ENCODE data around the gene VMP1. TPM values are rescaled to one million over a fixed set of nuclear protein-coding genes. Genes with fewer than 3 reads are reported as not detected.

The VMP1 gene
- total RNA-seq, 1 experiment from 2014 or later, result 277 TPM

- Histone ChIP-seq H3K27ac (ENCODE audit: low read length) (no peak overlapping the region), H3K9me3 (ENCODE audit: low read length) (no peaks in the 10 kb centered on the region), H3K4me3 (ENCODE audit: low read length) (no peak overlapping the region), H3F3A (ENCODE audit: low read length, unreplicated experiment) (no peaks in the 10 kb centered on the region), H3K27me3 (ENCODE audit: low read length) (no peaks in the 10 kb centered on the region), H4K20me1 (ENCODE audit: low read length) (no peaks in the 10 kb centered on the region), H3K9me2 (replicated peaks; ENCODE audit: low read length) (no peaks in the 10 kb centered on the region), H3K79me2 (ENCODE audit: low read length) (peaks cover 14% of the 10 kb centered on the region), H3K36me3 (ENCODE audit: low read depth, low read length) (peaks cover 12% of the 10 kb centered on the region; the same call in 1 of the 2 replicates), H3K4me2 (ENCODE audit: low read length) (no peak overlapping the region), H2AFZ (ENCODE audit: low read length) (no peak overlapping the region), H3K9ac (ENCODE audit: low read length) (no peak overlapping the region), H3K4me1 (ENCODE audit: insufficient read depth, low read length) (peaks cover 7% of the 10 kb centered on the region)
- TF ChIP-seq CTCF (conservative IDR thresholded peaks at IDR 0.05; ENCODE audit: low read depth, low read length) (0 out of 2 replicates have a peak, but pooled peaks have one; percentile 20), EZH2 (IDR thresholded peaks at IDR 0.05; ENCODE audit: low read length, unreplicated experiment) (no peak), EZH2phosphoT487 (IDR thresholded peaks at IDR 0.05; ENCODE audit: borderline replicate concordance, low read length) (no peak)
- intact Hi-C loops (cut with micrococcal nuclease), result no loop called here
- ChIA-PET POLR2A (ENCODE audit: unreplicated experiment) (no interaction called here), CTCF (no interaction called here)
- DNase-seq, result no peak
- no peak for ATAC-seq
- no TSS peak for BruUV-seq (replicated peaks)
These were observed 26.8 kb downstream of the VMP1 start for GRCh38 chr17:59734226-59734625.

DNA sequence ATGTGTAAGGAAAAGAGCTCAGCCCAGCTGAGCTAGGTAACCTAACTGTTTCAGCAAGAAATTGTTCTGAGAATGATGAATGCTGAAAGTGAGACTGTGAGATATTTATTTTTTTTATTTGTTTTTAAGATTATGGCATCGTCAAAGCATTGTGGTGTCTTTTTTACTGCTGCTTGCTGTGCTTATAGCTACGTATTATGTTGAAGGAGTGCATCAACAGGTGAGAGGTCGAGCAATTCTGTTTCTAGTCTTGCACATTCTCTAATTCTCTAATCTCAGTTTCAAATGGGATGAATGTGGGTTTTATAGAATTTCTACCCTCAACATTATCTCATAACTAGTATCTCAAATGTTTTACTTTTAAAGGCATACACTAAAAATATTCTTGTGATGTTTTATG is 29.9 kb downstream of the VMP1 start:
- Histone ChIP-seq H3K4me2 (ENCODE audit: low read length) (no peak overlapping the region), H3K27ac (ENCODE audit: low read length) (no peak overlapping the region), H4K20me1 (ENCODE audit: low read length) (no peaks in the 10 kb centered on the region), H3K9ac (ENCODE audit: low read length) (no peak overlapping the region), H3K27me3 (ENCODE audit: low read length) (no peaks in the 10 kb centered on the region), H3K4me1 (ENCODE audit: insufficient read depth, low read length) (no peaks in the 10 kb centered on the region), H3K4me3 (ENCODE audit: low read length) (no peak overlapping the region), H3K79me2 (ENCODE audit: low read length) (no peaks in the 10 kb centered on the region), H3F3A (ENCODE audit: low read length, unreplicated experiment) (no peaks in the 10 kb centered on the region), H3K9me2 (replicated peaks; ENCODE audit: low read length) (no peaks in the 10 kb centered on the region), H3K36me3 (ENCODE audit: low read depth, low read length) (peaks cover 12% of the 10 kb centered on the region; the same call in 1 of the 2 replicates), H3K9me3 (ENCODE audit: low read length) (no peaks in the 10 kb centered on the region), H2AFZ (ENCODE audit: low read length) (no peak overlapping the region)
- POLR2A ChIA-PET (ENCODE audit: unreplicated experiment), result interaction anchor here (0.5 kb wide), 1 partner anchor 100 kb away, joined by 24 read pairs; no protein-coding TSS in a partner anchor
- intact Hi-C loops (cut with micrococcal nuclease), result no loop called here
- no peak for DNase-seq
- no peak for ATAC-seq
- TF ChIP-seq EZH2phosphoT487 (IDR thresholded peaks at IDR 0.05; ENCODE audit: borderline replicate concordance, low read length) (no peak), EZH2 (IDR thresholded peaks at IDR 0.05; ENCODE audit: low read length, unreplicated experiment) (no peak), CTCF (conservative IDR thresholded peaks at IDR 0.05; ENCODE audit: low read depth, low read length) (no peak)
- CTCF ChIA-PET, result no interaction called here
- BruUV-seq (replicated peaks), result no TSS peak

- no TSS peak for BruUV-seq (replicated peaks)
- intact Hi-C loops (cut with micrococcal nuclease), result no loop called here
- H3K27me3 ChIP-seq (ENCODE audit: low read length), result no peaks in the 10 kb centered on the region
- H3K4me1 ChIP-seq (ENCODE audit: insufficient read depth, low read length), result no peaks in the 10 kb centered on the region
- H3F3A ChIP-seq (ENCODE audit: low read length, unreplicated experiment), result peaks cover 4% of the 10 kb centered on the region
- H3K9me2 ChIP-seq (replicated peaks; ENCODE audit: low read length), result no peaks in the 10 kb centered on the region
- H3K79me2 ChIP-seq (ENCODE audit: low read length), result no peaks in the 10 kb centered on the region
- no peak overlapping the region for H2AFZ ChIP-seq (ENCODE audit: low read length)
- CTCF ChIA-PET, result no interaction called here
- H3K9ac ChIP-seq (ENCODE audit: low read length), result no peak overlapping the region
- TF ChIP-seq EZH2phosphoT487 (IDR thresholded peaks at IDR 0.05; ENCODE audit: borderline replicate concordance, low read length), result no peak
- no peak for TF ChIP-seq CTCF (conservative IDR thresholded peaks at IDR 0.05; ENCODE audit: low read depth, low read length)
- TF ChIP-seq EZH2 (IDR thresholded peaks at IDR 0.05; ENCODE audit: low read length, unreplicated experiment), result no peak
- ATAC-seq, result no peak
- DNase-seq, result no peak
- no peak overlapping the region for H3K27ac ChIP-seq (ENCODE audit: low read length)
- H4K20me1 ChIP-seq (ENCODE audit: low read length), result no peaks in the 10 kb centered on the region
- H3K4me3 ChIP-seq (ENCODE audit: low read length), result no peak overlapping the region
- no peaks in the 10 kb centered on the region; the same call in 1 of the 2 replicates for H3K36me3 ChIP-seq (ENCODE audit: low read depth, low read length)
- no peak overlapping the region for H3K4me2 ChIP-seq (ENCODE audit: low read length)
- POLR2A ChIA-PET (ENCODE audit: unreplicated experiment), result no interaction called here
- H3K9me3 ChIP-seq (ENCODE audit: low read length), result no peaks in the 10 kb centered on the region
These were observed 36.4 kb downstream of the VMP1 start for GRCh38 chr17:59743842-59744241.
